ENCODE measurements around the gene TBX1. TPM values are rescaled to one million over a fixed set of nuclear protein-coding genes. Genes with fewer than 3 reads are reported as not detected.

The TBX1 gene
- polyA plus RNA-seq, 1 donor from 2014 or later, result not detected

DNA sequence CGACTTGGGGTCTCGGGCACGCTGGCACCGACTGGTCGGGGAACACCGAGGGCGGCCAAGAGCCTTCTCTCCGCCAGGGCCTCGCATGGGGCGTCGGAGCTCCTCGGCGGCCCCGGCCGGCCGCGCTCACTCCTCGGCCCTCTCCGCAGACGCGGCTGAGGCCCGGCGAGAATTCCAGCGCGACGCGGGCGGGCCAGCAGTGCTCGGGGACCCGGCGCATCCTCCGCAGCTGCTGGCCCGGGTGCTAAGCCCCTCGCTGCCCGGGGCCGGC is 5.6 kb downstream of the TBX1 start:
- Histone ChIP-seq H2AFZ (ENCODE audit: low read depth, low read length) (no peak overlapping the region), H3K4me3 (ENCODE audit: low read length) (no peak overlapping the region), H3F3A (ENCODE audit: insufficient read depth, low read length, poor library complexity, severe bottlenecking) (no peaks in the 10 kb centered on the region), H3K79me2 (replicated peaks; ENCODE audit: insufficient read depth, low read length) (no peaks in the 10 kb centered on the region), H4K20me1 (ENCODE audit: insufficient read depth) (no peaks in the 10 kb centered on the region), H3K36me3 (ENCODE audit: insufficient read depth, low read length) (no peaks in the 10 kb centered on the region), H3K4me2 (ENCODE audit: low read length) (no peak overlapping the region), H3K9me3 (ENCODE audit: low read length) (no peaks in the 10 kb centered on the region), H3K9me2 (ENCODE audit: insufficient read depth, low read length) (no peaks in the 10 kb centered on the region), H3K9ac (ENCODE audit: low read length) (no peak overlapping the region), H3K27ac (ENCODE audit: low read length) (no peak overlapping the region), H3K27me3 (ENCODE audit: insufficient read depth, low read depth, low read length) (peaks cover 96% of the 10 kb centered on the region)
- TF ChIP-seq, protein P1, sequence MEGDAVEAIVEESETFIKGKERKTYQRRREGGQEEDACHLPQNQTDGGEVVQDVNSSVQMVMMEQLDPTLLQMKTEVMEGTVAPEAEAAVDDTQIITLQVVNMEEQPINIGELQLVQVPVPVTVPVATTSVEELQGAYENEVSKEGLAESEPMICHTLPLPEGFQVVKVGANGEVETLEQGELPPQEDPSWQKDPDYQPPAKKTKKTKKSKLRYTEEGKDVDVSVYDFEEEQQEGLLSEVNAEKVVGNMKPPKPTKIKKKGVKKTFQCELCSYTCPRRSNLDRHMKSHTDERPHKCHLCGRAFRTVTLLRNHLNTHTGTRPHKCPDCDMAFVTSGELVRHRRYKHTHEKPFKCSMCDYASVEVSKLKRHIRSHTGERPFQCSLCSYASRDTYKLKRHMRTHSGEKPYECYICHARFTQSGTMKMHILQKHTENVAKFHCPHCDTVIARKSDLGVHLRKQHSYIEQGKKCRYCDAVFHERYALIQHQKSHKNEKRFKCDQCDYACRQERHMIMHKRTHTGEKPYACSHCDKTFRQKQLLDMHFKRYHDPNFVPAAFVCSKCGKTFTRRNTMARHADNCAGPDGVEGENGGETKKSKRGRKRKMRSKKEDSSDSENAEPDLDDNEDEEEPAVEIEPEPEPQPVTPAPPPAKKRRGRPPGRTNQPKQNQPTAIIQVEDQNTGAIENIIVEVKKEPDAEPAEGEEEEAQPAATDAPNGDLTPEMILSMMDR (IDR thresholded peaks at IDR 0.05; ENCODE audit: poor library complexity, severe bottlenecking), result no peak
- TF ChIP-seq SMC3 (conservative IDR thresholded peaks at IDR 0.05; ENCODE audit: poor library complexity) (no peak), POLR2AphosphoS5 (IDR thresholded peaks at IDR 0.05) (no peak), RAD21 (conservative IDR thresholded peaks at IDR 0.05) (no peak), EZH2 (IDR thresholded peaks at IDR 0.05; ENCODE audit: borderline replicate concordance, insufficient read depth, low read length, poor library complexity, severe bottlenecking) (no peak), TAF1 (IDR thresholded peaks at IDR 0.05; ENCODE audit: low read depth) (no peak), MXI1 (conservative IDR thresholded peaks at IDR 0.05; ENCODE audit: poor library complexity, severe bottlenecking) (no peak)

GRCh38 chr22:19766511-19767426 is 6.2 kb downstream of the TBX1 start:
- Histone ChIP-seq H3K9me2 (ENCODE audit: insufficient read depth, low read length) (no peaks in the 10 kb centered on the region), H2AFZ (ENCODE audit: low read depth, low read length) (no peak overlapping the region), H3K9ac (ENCODE audit: low read length) (no peak overlapping the region), H3K4me3 (ENCODE audit: low read length) (no peak overlapping the region), H3F3A (ENCODE audit: insufficient read depth, low read length, poor library complexity, severe bottlenecking) (no peaks in the 10 kb centered on the region), H4K20me1 (ENCODE audit: insufficient read depth) (no peaks in the 10 kb centered on the region), H3K9me3 (ENCODE audit: low read length) (no peaks in the 10 kb centered on the region), H3K27me3 (ENCODE audit: insufficient read depth, low read depth, low read length) (peaks cover 96% of the 10 kb centered on the region), H3K4me2 (ENCODE audit: low read length) (no peak overlapping the region), H3K79me2 (replicated peaks; ENCODE audit: insufficient read depth, low read length) (no peaks in the 10 kb centered on the region), H3K36me3 (ENCODE audit: insufficient read depth, low read length) (no peaks in the 10 kb centered on the region), H3K27ac (ENCODE audit: low read length) (no peak overlapping the region)
- TF ChIP-seq POLR2AphosphoS5 (IDR thresholded peaks at IDR 0.05) (no peak), EZH2 (IDR thresholded peaks at IDR 0.05; ENCODE audit: borderline replicate concordance, insufficient read depth, low read length, poor library complexity, severe bottlenecking) (peak; percentile 74), TAF1 (IDR thresholded peaks at IDR 0.05; ENCODE audit: low read depth) (no peak), EP300 (conservative IDR thresholded peaks at IDR 0.05; ENCODE audit: poor library complexity, severe bottlenecking) (no peak), MXI1 (conservative IDR thresholded peaks at IDR 0.05; ENCODE audit: poor library complexity, severe bottlenecking) (no peak)
- TF ChIP-seq, protein P1 (IDR thresholded peaks at IDR 0.05; ENCODE audit: poor library complexity, severe bottlenecking), result peak; percentile 24

Measured in neural cell (in vitro differentiated cells).